ENCODE results near the gene NPBWR2. TPM values are rescaled to one million over a fixed set of nuclear protein-coding genes. Genes with fewer than 3 reads are reported as not detected.

NPBWR2 gene
- total RNA-seq, 1 donor from 2014 or later = not detected

DNA sequence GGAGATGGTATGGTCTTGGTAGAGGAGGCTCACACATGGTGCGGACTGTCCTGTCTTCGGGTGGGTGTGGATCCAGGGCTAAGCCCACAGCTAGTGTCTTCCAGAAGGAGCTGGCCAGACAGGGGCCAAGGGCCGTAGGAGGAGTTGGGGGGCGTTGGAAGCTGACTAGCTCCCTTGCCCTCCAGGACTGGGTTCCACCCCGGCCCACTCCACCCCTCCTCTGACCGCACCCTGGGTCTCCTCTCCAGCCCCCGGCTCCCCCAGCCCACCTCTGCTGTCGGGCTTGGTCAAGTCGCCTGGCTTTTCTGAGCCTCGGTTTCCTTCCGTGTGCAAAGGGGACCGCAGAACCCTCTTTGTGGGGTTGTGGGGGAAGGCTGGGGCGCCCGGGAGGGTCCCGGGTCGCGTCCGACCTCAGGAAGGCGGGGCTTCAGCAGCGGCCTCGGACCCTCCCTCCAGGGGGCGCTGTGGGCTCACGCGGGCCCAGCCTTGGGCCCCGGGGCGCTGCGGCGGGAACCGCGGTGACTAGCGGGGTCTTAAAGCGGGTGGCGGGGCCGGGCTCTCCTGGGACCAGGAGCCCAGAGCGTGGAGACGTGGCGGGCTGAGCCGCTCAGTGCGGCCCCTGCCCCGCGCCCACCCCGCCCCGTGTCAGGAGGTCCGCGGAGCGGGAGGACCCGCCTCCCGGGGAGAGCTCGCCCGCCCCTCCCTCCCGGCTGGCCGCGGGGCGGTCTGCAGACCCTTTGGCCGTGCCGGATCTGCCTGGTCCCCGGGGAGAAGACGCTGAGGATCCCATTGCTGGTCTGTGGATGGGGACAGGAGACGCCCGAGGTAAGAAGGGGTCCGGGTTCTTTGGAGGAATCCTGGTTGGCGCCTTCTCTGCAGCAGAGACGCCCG lies 5.4 kb downstream of the NPBWR2 start:
- Histone ChIP-seq H3K36me3 (no peaks in the 10 kb centered on the region), H3K4me2 (peak overlapping the region; percentile 91), H3K4me3 (peak overlapping the region; percentile 70), H3F3A (ENCODE audit: low read depth) (no peaks in the 10 kb centered on the region), H3K9me3 (ENCODE audit: low read depth) (no peaks in the 10 kb centered on the region), H3K27me3 (peaks cover 45% of the 10 kb centered on the region), H2AFZ (replicated peaks) (peak overlapping the region; percentile 85), H3K79me2 (ENCODE audit: low read depth) (no peaks in the 10 kb centered on the region), H3K4me1 (peaks cover 4% of the 10 kb centered on the region), H3K9ac (no peak overlapping the region), H4K20me1 (ENCODE audit: low read depth) (peaks cover 9% of the 10 kb centered on the region), H3K27ac (no peak overlapping the region)
- H3K27ac Mint-ChIP-seq = no peak overlapping the region
- peaks cover under 1% of the 10 kb centered on the region for H3K9me3 Mint-ChIP-seq
- no peaks in the 10 kb centered on the region for H3K36me3 Mint-ChIP-seq
- peaks cover 15% of the 10 kb centered on the region for H3K4me1 Mint-ChIP-seq
- H3K4me3 Mint-ChIP-seq = peak overlapping the region; percentile 76
- peaks cover 28% of the 10 kb centered on the region for H3K27me3 Mint-ChIP-seq (ENCODE audit: insufficient read depth, low read depth)
- DNase-seq (ENCODE audit: low spot score) = peak; percentile 86
- TF ChIP-seq, protein P1, sequence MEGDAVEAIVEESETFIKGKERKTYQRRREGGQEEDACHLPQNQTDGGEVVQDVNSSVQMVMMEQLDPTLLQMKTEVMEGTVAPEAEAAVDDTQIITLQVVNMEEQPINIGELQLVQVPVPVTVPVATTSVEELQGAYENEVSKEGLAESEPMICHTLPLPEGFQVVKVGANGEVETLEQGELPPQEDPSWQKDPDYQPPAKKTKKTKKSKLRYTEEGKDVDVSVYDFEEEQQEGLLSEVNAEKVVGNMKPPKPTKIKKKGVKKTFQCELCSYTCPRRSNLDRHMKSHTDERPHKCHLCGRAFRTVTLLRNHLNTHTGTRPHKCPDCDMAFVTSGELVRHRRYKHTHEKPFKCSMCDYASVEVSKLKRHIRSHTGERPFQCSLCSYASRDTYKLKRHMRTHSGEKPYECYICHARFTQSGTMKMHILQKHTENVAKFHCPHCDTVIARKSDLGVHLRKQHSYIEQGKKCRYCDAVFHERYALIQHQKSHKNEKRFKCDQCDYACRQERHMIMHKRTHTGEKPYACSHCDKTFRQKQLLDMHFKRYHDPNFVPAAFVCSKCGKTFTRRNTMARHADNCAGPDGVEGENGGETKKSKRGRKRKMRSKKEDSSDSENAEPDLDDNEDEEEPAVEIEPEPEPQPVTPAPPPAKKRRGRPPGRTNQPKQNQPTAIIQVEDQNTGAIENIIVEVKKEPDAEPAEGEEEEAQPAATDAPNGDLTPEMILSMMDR (IDR thresholded peaks at IDR 0.05) = peak; percentile 91
- TF ChIP-seq EZH2 (IDR thresholded peaks at IDR 0.05) = no peak

- Mint-ChIP-seq H3K27ac (no peak overlapping the region), H3K36me3 (peaks cover 3% of the 10 kb centered on the region), H3K4me3 (peak overlapping the region; percentile 76), H3K4me1 (peaks cover 13% of the 10 kb centered on the region), H3K9me3 (peaks cover 3% of the 10 kb centered on the region), H3K27me3 (ENCODE audit: insufficient read depth, low read depth) (peaks cover 26% of the 10 kb centered on the region)
- Histone ChIP-seq H4K20me1 (ENCODE audit: low read depth) (peaks cover 9% of the 10 kb centered on the region), H3K9me3 (ENCODE audit: low read depth) (no peaks in the 10 kb centered on the region), H3K4me2 (no peak overlapping the region), H3K27me3 (peaks cover 45% of the 10 kb centered on the region), H2AFZ (replicated peaks) (no peak overlapping the region), H3F3A (ENCODE audit: low read depth) (no peaks in the 10 kb centered on the region), H3K79me2 (ENCODE audit: low read depth) (no peaks in the 10 kb centered on the region), H3K4me3 (no peak overlapping the region), H3K36me3 (no peaks in the 10 kb centered on the region), H3K27ac (no peak overlapping the region), H3K4me1 (peaks cover 4% of the 10 kb centered on the region), H3K9ac (no peak overlapping the region)
- no peak for DNase-seq (ENCODE audit: low spot score)
- TF ChIP-seq, protein P1 (IDR thresholded peaks at IDR 0.05) = no peak
Observed at GRCh38 chr20:64100946-64101688, 6.2 kb downstream of the NPBWR2 start.

DNA sequence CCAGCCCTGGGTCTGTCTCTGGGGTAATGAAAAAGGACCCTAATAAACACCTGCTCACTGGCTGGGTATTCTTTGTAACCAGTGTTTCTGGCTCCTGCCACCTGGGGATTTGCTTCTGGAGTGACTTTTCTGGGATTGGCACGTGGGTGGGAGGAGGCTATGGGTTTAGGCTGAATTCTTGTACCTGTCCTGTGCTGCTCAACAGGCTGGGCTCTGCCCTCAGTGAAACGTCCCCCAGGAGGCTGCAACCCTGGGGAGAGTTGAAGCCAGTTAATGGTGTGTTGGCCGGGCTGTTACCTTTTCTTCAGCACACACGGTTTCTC lies 6.8 kb downstream of the NPBWR2 start:
- H3K9me3 Mint-ChIP-seq = peaks cover 3% of the 10 kb centered on the region
- H3K27me3 Mint-ChIP-seq (ENCODE audit: insufficient read depth, low read depth) = peaks cover 29% of the 10 kb centered on the region
- DNase-seq (ENCODE audit: low spot score) = no peak
- H3K36me3 Mint-ChIP-seq = peaks cover 3% of the 10 kb centered on the region
- Histone ChIP-seq H2AFZ (replicated peaks) (no peak overlapping the region), H3F3A (ENCODE audit: low read depth) (no peaks in the 10 kb centered on the region), H3K4me1 (peaks cover 4% of the 10 kb centered on the region), H3K27ac (no peak overlapping the region), H3K4me3 (no peak overlapping the region), H4K20me1 (ENCODE audit: low read depth) (peaks cover 9% of the 10 kb centered on the region), H3K27me3 (peaks cover 45% of the 10 kb centered on the region), H3K4me2 (no peak overlapping the region), H3K79me2 (ENCODE audit: low read depth) (no peaks in the 10 kb centered on the region), H3K9ac (no peak overlapping the region), H3K36me3 (no peaks in the 10 kb centered on the region), H3K9me3 (ENCODE audit: low read depth) (no peaks in the 10 kb centered on the region)
- no peak overlapping the region for H3K4me3 Mint-ChIP-seq
- H3K27ac Mint-ChIP-seq = no peak overlapping the region
- peaks cover 13% of the 10 kb centered on the region for H3K4me1 Mint-ChIP-seq
- TF ChIP-seq, protein P1 (IDR thresholded peaks at IDR 0.05) = no peak
- TF ChIP-seq EZH2phosphoT487 (IDR thresholded peaks at IDR 0.05) = no peak
